ENCODE results near the gene TMSB10.
A peak's percentile ranks its signal among the peaks of the same experiment; 100 is the strongest.

TMSB10 gene

GRCh38 chr2:84894131-84894586 lies 11.3 kb upstream of the TMSB10 start:
- no peaks in the 10 kb centered on the region for H3K36me3 ChIP-seq (ENCODE audit: insufficient read depth, low read length)
- H3K27ac ChIP-seq (ENCODE audit: low read depth, low read length): no peak overlapping the region
- H3K27me3 ChIP-seq (ENCODE audit: control insufficient read depth in 1 of 2, insufficient read depth in 2 of 2, low read length in 2 of 2): no peaks in the 10 kb centered on the region
- H3K9me3 ChIP-seq (ENCODE audit: low read length): no peaks in the 10 kb centered on the region
- peaks cover 8% of the 10 kb centered on the region for H3K4me1 ChIP-seq (ENCODE audit: insufficient read depth, low read length)
- no peak overlapping the region for H3K9ac ChIP-seq (ENCODE audit: low read length)
- no peak overlapping the region for H3K4me3 ChIP-seq (ENCODE audit: low read depth in 1 of 2, low read length in 2 of 2)

- H3K4me1 ChIP-seq (ENCODE audit: insufficient read depth, low read length): peaks cover 8% of the 10 kb centered on the region
- H3K27me3 ChIP-seq (ENCODE audit: control insufficient read depth in 1 of 2, insufficient read depth in 2 of 2, low read length in 2 of 2): no peaks in the 10 kb centered on the region
- H3K4me3 ChIP-seq (ENCODE audit: low read depth in 1 of 2, low read length in 2 of 2): no peak overlapping the region
- H3K36me3 ChIP-seq (ENCODE audit: insufficient read depth, low read length): no peaks in the 10 kb centered on the region
- H3K27ac ChIP-seq (ENCODE audit: low read depth, low read length): no peak overlapping the region
- H3K9me3 ChIP-seq (ENCODE audit: low read length): no peaks in the 10 kb centered on the region
- H3K9ac ChIP-seq (ENCODE audit: low read length): no peak overlapping the region
These were observed 10.5 kb upstream of the TMSB10 start for GRCh38 chr2:84894758-84895520.

GRCh38 chr2:84896567-84896966 lies 8.9 kb upstream of the TMSB10 start:
- Histone ChIP-seq H3K4me1 (ENCODE audit: insufficient read depth, low read length) (peaks cover 8% of the 10 kb centered on the region), H3K9ac (ENCODE audit: low read length) (no peak overlapping the region), H3K9me3 (ENCODE audit: low read length) (no peaks in the 10 kb centered on the region), H3K36me3 (ENCODE audit: insufficient read depth, low read length) (no peaks in the 10 kb centered on the region), H3K27ac (ENCODE audit: low read depth, low read length) (no peak overlapping the region), H3K4me3 (ENCODE audit: low read depth in 1 of 2, low read length in 2 of 2) (no peak overlapping the region), H3K27me3 (ENCODE audit: control insufficient read depth in 1 of 2, insufficient read depth in 2 of 2, low read length in 2 of 2) (no peaks in the 10 kb centered on the region)

DNA sequence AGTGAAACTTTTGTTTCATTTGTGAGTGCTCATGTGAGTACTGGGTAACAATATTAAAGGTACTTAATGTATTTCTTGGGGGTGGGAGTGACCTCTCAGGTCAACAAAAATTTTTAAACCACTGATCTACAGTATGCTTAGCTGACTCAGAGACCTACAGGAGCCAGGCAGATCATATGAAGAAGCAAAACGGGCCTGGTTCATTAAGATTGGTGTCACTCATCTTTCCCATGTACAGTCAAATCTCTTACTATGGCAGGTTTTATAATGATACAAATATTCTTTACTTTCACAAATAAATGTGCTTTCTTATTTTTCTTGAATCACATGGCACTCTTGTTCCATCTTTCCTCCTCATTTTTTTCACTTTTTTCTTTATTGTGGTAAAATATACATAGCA lies 7.7 kb upstream of the TMSB10 start:
- Histone ChIP-seq H3K36me3 (ENCODE audit: insufficient read depth, low read length) (no peaks in the 10 kb centered on the region), H3K4me1 (ENCODE audit: insufficient read depth, low read length) (peaks cover 8% of the 10 kb centered on the region), H3K9ac (ENCODE audit: low read length) (no peak overlapping the region), H3K4me3 (ENCODE audit: low read depth in 1 of 2, low read length in 2 of 2) (no peak overlapping the region), H3K27ac (ENCODE audit: low read depth, low read length) (no peak overlapping the region), H3K9me3 (ENCODE audit: low read length) (no peaks in the 10 kb centered on the region), H3K27me3 (ENCODE audit: control insufficient read depth in 1 of 2, insufficient read depth in 2 of 2, low read length in 2 of 2) (no peaks in the 10 kb centered on the region)

- H3K27ac ChIP-seq (ENCODE audit: low read depth, low read length): no peak overlapping the region
- no peak overlapping the region for H3K9ac ChIP-seq (ENCODE audit: low read length)
- H3K4me3 ChIP-seq (ENCODE audit: low read depth in 1 of 2, low read length in 2 of 2): no peak overlapping the region
- H3K4me1 ChIP-seq (ENCODE audit: insufficient read depth, low read length): peaks cover 11% of the 10 kb centered on the region
- no peaks in the 10 kb centered on the region for H3K36me3 ChIP-seq (ENCODE audit: insufficient read depth, low read length)
- H3K27me3 ChIP-seq (ENCODE audit: control insufficient read depth in 1 of 2, insufficient read depth in 2 of 2, low read length in 2 of 2): no peaks in the 10 kb centered on the region
- H3K9me3 ChIP-seq (ENCODE audit: low read length): no peaks in the 10 kb centered on the region
These were observed 5.9 kb upstream of the TMSB10 start for GRCh38 chr2:84899304-84900204.

DNA sequence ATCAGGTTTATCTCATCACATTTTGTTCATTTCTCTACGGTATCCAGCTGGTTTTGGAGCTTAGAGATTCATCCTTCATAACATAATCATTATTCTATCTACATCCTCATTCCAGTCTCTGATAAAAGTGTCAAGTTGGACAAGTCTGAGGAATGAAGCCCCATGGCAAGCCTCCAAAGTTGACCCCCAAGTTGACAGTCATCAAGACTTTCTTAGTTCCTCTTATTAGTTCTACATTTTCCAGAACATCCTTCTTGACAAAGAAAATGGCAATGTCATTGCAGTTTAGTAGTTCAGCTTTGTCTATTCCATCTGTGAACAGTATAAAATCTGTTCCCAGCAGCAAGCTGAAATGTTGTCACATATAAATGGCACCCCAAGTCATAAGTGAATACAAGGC lies 4.5 kb upstream of the TMSB10 start:
- no peaks in the 10 kb centered on the region for H3K9me3 ChIP-seq (ENCODE audit: low read length)
- no peak overlapping the region for H3K9ac ChIP-seq (ENCODE audit: low read length)
- H3K4me1 ChIP-seq (ENCODE audit: insufficient read depth, low read length): peaks cover 12% of the 10 kb centered on the region
- H3K27ac ChIP-seq (ENCODE audit: low read depth, low read length): no peak overlapping the region
- no peaks in the 10 kb centered on the region for H3K27me3 ChIP-seq (ENCODE audit: control insufficient read depth in 1 of 2, insufficient read depth in 2 of 2, low read length in 2 of 2)
- H3K36me3 ChIP-seq (ENCODE audit: insufficient read depth, low read length): no peaks in the 10 kb centered on the region
- H3K4me3 ChIP-seq (ENCODE audit: low read depth in 1 of 2, low read length in 2 of 2): no peak overlapping the region

DNA sequence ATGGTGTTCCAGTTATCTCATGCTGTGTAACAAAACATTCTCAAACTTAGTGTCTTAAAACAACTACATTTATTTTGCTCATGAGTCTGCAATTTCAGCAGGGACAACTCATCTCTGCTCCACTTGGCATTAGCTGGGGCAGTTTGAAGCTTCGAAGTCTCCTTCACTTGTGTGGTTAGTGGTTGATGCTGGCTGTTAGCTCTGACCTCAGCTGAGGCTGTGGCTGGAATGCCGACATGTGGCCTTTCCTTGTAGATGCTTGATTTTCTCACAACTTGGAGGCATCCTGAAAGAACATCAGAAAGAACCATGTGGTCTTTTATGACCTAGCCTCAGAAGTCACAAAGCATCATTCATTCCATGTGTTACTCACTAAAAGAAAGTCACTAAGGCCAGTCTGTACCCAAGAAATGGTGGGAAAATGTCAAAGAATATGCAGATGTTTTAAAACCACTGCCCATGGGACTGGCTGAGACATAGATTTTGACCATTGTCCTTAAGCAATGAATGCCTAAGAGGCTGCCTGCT lies 3.8 kb upstream of the TMSB10 start:
- H3K4me3 ChIP-seq (ENCODE audit: low read depth in 1 of 2, low read length in 2 of 2): no peak overlapping the region
- H3K4me1 ChIP-seq (ENCODE audit: insufficient read depth, low read length): peaks cover 12% of the 10 kb centered on the region
- no peaks in the 10 kb centered on the region for H3K36me3 ChIP-seq (ENCODE audit: insufficient read depth, low read length)
- H3K27ac ChIP-seq (ENCODE audit: low read depth, low read length): no peak overlapping the region
- H3K9me3 ChIP-seq (ENCODE audit: low read length): no peaks in the 10 kb centered on the region
- no peaks in the 10 kb centered on the region for H3K27me3 ChIP-seq (ENCODE audit: control insufficient read depth in 1 of 2, insufficient read depth in 2 of 2, low read length in 2 of 2)
- H3K9ac ChIP-seq (ENCODE audit: low read length): no peak overlapping the region

DNA sequence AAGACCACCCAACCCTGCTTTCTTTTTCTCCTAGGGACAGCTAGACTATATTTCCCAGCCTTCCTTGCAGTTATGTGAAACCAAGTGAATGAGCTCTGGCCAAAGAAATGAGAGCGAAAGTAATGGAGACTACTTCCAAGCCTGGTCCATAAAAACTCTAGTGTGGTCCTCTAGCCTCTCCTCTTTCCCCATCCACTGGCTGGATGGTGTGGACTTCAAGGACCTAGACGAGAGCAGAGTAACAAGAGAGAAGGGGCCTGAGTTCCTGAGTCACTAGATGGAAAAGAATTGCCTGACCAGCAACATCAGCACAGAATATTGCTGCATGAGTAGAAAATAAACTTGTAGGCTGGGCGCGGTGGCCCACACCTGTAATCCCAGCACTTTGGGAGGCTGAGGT lies 2.9 kb upstream of the TMSB10 start:
- H3K9ac ChIP-seq (ENCODE audit: low read length): no peak overlapping the region
- H3K9me3 ChIP-seq (ENCODE audit: low read length): no peaks in the 10 kb centered on the region
- H3K4me1 ChIP-seq (ENCODE audit: insufficient read depth, low read length): peaks cover 21% of the 10 kb centered on the region
- no peak overlapping the region for H3K4me3 ChIP-seq (ENCODE audit: low read depth in 1 of 2, low read length in 2 of 2)
- H3K36me3 ChIP-seq (ENCODE audit: insufficient read depth, low read length): no peaks in the 10 kb centered on the region
- H3K27ac ChIP-seq (ENCODE audit: low read depth, low read length): no peak overlapping the region
- no peaks in the 10 kb centered on the region for H3K27me3 ChIP-seq (ENCODE audit: control insufficient read depth in 1 of 2, insufficient read depth in 2 of 2, low read length in 2 of 2)

DNA sequence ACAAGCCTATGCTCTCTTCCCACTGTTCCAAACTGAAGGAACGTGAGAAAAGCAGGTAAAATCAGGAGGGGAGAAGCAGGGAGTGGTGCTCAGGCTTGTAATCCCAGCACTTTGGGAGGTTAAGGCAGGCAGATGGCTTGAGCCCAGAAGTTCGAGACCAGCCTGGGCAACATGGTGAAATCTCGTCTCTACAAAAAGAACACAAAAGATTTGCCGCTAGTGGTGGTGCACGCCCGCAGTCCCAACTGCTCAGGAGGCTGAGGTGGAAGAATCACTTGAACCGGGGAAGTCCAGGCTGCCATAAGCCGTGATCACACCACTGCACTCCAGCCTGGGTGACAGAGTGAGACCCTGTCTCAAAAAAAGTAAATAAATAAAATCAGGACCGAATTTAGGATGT lies 1.3 kb upstream of the TMSB10 start:
- H3K36me3 ChIP-seq (ENCODE audit: insufficient read depth, low read length): no peaks in the 10 kb centered on the region
- peak overlapping the region; percentile 4 for H3K27ac ChIP-seq (ENCODE audit: low read depth, low read length)
- peaks cover 14% of the 10 kb centered on the region for H3K4me1 ChIP-seq (ENCODE audit: insufficient read depth, low read length)
- peak overlapping the region in 1 of 2 donors; percentile 82 for H3K4me3 ChIP-seq (ENCODE audit: low read depth in 1 of 2, low read length in 2 of 2)
- H3K9me3 ChIP-seq (ENCODE audit: low read length): no peaks in the 10 kb centered on the region
- no peaks in the 10 kb centered on the region for H3K27me3 ChIP-seq (ENCODE audit: control insufficient read depth in 1 of 2, insufficient read depth in 2 of 2, low read length in 2 of 2)
- no peak overlapping the region for H3K9ac ChIP-seq (ENCODE audit: low read length)

DNA sequence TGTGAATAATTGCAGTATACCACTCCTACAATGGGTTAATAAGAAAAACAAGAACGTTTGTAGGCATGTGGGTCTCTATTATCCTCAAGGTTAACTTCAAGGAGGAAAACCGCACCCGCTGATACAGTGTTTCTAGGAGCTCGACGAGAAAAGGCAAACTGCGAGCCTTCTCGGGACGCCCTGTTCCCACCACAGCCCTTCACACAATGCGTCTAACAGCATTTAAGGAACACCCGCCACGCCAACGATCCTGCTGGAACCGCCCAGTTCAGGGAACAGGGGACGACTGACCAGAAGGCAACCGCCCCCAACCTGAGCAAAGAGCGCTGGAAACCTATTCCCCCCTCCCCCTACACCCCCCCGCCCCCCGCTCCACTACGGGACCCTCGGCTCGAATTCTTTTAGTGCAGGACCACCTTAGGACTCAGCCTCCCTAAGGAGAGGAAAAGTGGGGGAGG lies 710 bp upstream of the TMSB10 start:
- Histone ChIP-seq H3K27me3 (ENCODE audit: control insufficient read depth in 1 of 2, insufficient read depth in 2 of 2, low read length in 2 of 2) (no peaks in the 10 kb centered on the region), H3K9me3 (ENCODE audit: low read length) (no peaks in the 10 kb centered on the region), H3K36me3 (ENCODE audit: insufficient read depth, low read length) (no peaks in the 10 kb centered on the region), H3K27ac (ENCODE audit: low read depth, low read length) (peak overlapping the region; percentile 93), H3K4me3 (ENCODE audit: low read depth in 1 of 2, low read length in 2 of 2) (peak overlapping the region; percentile 82 to 93), H3K4me1 (ENCODE audit: insufficient read depth, low read length) (peaks cover 14% of the 10 kb centered on the region), H3K9ac (ENCODE audit: low read length) (no peak overlapping the region)

- no peaks in the 10 kb centered on the region for H3K9me3 ChIP-seq (ENCODE audit: low read length)
- H3K36me3 ChIP-seq (ENCODE audit: insufficient read depth, low read length): no peaks in the 10 kb centered on the region
- peak overlapping the region; percentile 72 for H3K9ac ChIP-seq (ENCODE audit: low read length)
- peaks cover 14% of the 10 kb centered on the region for H3K4me1 ChIP-seq (ENCODE audit: insufficient read depth, low read length)
- H3K27me3 ChIP-seq (ENCODE audit: control insufficient read depth in 1 of 2, insufficient read depth in 2 of 2, low read length in 2 of 2): no peaks in the 10 kb centered on the region
- H3K27ac ChIP-seq (ENCODE audit: low read depth, low read length): peak overlapping the region; percentile 93
- H3K4me3 ChIP-seq (ENCODE audit: low read depth in 1 of 2, low read length in 2 of 2): peak overlapping the region; percentile 82 to 93
These were observed 848 bp downstream of the TMSB10 start for GRCh38 chr2:84906108-84906899.

Measured in muscle layer of colon (tissue), 2 donors.